Small intestine (tissue), 7 donors: ENCODE measurements around the gene TAP2. TPM values are rescaled to one million over a fixed set of nuclear protein-coding genes. Genes with fewer than 3 reads are reported as not detected.
"Not testable (repeated sequence)": the region's sequence is repeated elsewhere in the genome, so short reads cannot be mapped to it uniquely, and the experiment has no call there.

Experiments used
- DNase-seq, 2 donors: peaks; one replicate each; pipeline versions ENCODE4 v3.0.0 to v3.0.0-alpha.2; 2013
- FAIRE-seq: peaks from 2 replicates; lab custom pipeline; 2012; peaks lifted over from hg19 to GRCh38; lab: Jason Lieb, UNC
- H3K27ac ChIP-seq, 3 donors: one replicate each; pipeline ENCODE4 v1.5.1; 2013; ENCODE audit warnings: low read length in 2 of 3, mild to moderate bottlenecking in 2 of 3, control low read depth in 1 of 3, inconsistent platforms in 1 of 3, low read depth in 1 of 3, moderate library complexity in 1 of 3
- H3K27me3 ChIP-seq, 3 donors: one replicate each; pipeline ENCODE4 v1.6.1; 2013; ENCODE audit warnings: low read length in 3 of 3, inconsistent platforms in 1 of 3; ENCODE audit not compliant: control insufficient read depth in 3 of 3, insufficient read depth in 3 of 3
- H3K36me3 ChIP-seq, 3 donors: one replicate each; pipeline ENCODE4 v1.6.1; 2013; ENCODE audit warnings: low read length in 3 of 3, inconsistent platforms in 1 of 3, low read depth in 1 of 3, mild to moderate bottlenecking in 1 of 3, moderate library complexity in 1 of 3; ENCODE audit not compliant: control insufficient read depth in 3 of 3, insufficient read depth in 2 of 3
- H3K4me1 ChIP-seq, 3 donors: one replicate each; pipeline ENCODE4 v1.6.1; 2013; ENCODE audit warnings: low read length in 2 of 3, inconsistent platforms in 1 of 3, low read depth in 1 of 3, mild to moderate bottlenecking in 1 of 3, moderate library complexity in 1 of 3; ENCODE audit not compliant: control insufficient read depth in 3 of 3, insufficient read depth in 2 of 3
- H3K4me3 ChIP-seq, 3 donors: one replicate each; pipeline ENCODE4 v1.5.1; 2013; ENCODE audit warnings: low read length in 3 of 3, control low read depth in 1 of 3, inconsistent platforms in 1 of 3, low read depth in 1 of 3, mild to moderate bottlenecking in 1 of 3, moderate library complexity in 1 of 3
- H3K9me3 ChIP-seq, 2 donors: one replicate each; pipeline ENCODE4 v1.6.1; 2013; ENCODE audit warnings: low read depth in 1 of 2, low read length in 1 of 2; ENCODE audit not compliant: control insufficient read depth in 2 of 2, insufficient read depth in 1 of 2
- WGBS, 3 donors: extraction: QIAGEN DNeasy Blood & Tissue Kit; methylation state at CpG; one replicate each; pipeline ENCODE4 v1.1.7; 2013; 5-methylcytosine and 5-hydroxymethylcytosine counted together
- polyA plus RNA-seq, 4 donors: library from polyadenylated mRNA; stranded (reverse) in 3 of 4; unstranded in 1 of 4; fragments of 200-250 nt in 3 of 4; fragments of 120-200 nt in 1 of 4; gene quantifications; one replicate each; pipeline versions ENCODE4 v1.2.1 to v1.2.3, GENCODE V29; 2013
- donor health status: healthy with polysubstance abuse.
- donor health status: control.
- donor health status: control.
- donor health status: Bipolar disorder and iron deficiency.
- donor health status: healthy.

TAP2 gene
- polyA plus RNA-seq, 4 donors = 12.9 to 51.5 (median 20.8) TPM

DNA sequence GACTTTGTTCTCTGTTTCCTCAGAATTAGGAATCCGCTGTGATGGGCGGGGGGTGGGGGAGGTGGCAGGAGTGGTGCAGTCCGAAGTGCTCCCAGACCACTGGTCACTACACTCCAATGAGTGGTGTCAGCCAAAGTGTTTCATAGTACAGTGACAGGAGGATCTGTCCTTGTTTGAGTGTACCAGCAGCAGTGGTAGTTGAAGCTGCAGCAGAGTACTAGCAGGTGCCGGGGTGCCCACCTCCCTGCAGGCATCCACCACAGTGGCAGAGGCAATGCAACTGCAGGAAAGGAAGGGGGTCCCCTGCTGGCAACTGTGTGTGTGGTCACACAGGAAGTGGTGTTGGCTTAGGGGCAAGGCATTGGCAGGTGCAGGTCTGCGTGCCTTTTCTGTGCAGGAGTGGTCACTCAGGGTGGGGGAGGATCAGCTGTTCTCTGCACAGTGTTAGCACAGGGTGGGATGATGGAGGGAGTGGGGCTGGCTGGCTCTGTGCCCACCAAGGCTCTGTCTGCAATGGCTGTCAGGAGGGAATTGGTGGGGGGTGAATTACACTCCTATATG, 31.4 kb downstream of the TAP2 start:
- WGBS, 3 donors = 76 to 84% (median 80%) methylated on average over 5 of the region's 5 CpGs
- FAIRE-seq = no peak
- Histone ChIP-seq H3K4me3 (no peak overlapping the region), H3K27ac (no peak overlapping the region), H3K9me3 (no peaks in the 10 kb centered on the region), H3K36me3 (no peaks in the 10 kb centered on the region), H3K27me3 (peaks cover 0 to 6% (median 0%) of the 10 kb centered on the region in 3 donors), H3K4me1 (no peaks in the 10 kb centered on the region)
- no peak for DNase-seq

DNA sequence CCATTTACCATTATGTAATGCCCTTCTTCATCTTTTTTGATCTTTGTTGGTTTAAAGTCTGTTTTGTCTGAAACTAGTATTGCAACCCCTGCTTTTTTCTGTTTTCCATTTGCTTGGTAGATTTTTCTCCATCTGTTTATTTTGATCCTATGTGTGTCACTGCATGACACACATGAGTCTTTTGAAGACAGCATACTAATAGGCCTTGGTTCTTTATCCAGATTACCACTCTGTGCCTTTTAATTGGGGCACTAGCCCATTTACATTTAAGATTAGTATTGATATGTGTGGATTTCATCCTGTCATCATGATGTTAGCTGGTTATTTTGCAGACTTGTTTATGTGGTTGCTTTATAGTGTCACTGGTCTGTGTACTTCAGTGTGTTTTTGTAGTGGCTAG, 33.1 kb downstream of the TAP2 start:
- not testable (repeated sequence) for H3K4me1 ChIP-seq, H3K4me3 ChIP-seq, DNase-seq, H3K36me3 ChIP-seq, FAIRE-seq, H3K27me3 ChIP-seq, H3K27ac ChIP-seq, H3K9me3 ChIP-seq

DNA sequence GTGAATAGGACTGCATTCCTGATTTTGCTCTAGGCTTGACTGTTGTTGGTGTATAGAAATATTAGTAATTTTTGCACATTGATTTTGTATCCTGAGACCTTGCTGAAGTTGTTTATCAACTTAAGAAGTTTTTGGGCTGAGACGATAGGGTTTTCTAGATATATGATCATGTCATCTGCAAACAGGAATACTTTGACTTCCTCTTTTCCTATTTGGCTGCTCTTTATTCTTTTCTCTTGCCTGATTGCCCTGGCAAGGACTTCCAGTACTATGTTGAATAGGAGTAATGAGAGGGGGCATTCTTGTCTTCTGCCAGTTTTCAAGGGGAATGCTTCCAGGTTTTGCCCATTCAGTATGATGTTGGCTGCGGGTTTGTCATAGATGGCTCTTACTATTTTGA, 35.1 kb downstream of the TAP2 start:
- no peak for DNase-seq
- no peaks in the 10 kb centered on the region for H3K4me1 ChIP-seq
- peaks cover 0 to 16% (median 6%) of the 10 kb centered on the region in 3 donors for H3K27me3 ChIP-seq
- WGBS, 3 donors = 40 to 76% (median 63%) methylated on average over 2 of the region's 2 CpGs
- no peaks in the 10 kb centered on the region for H3K36me3 ChIP-seq
- no peak overlapping the region for H3K4me3 ChIP-seq
- peaks cover 0 to 5% of the 10 kb centered on the region in 2 donors for H3K9me3 ChIP-seq
- FAIRE-seq = no peak
- no peak overlapping the region for H3K27ac ChIP-seq

DNA sequence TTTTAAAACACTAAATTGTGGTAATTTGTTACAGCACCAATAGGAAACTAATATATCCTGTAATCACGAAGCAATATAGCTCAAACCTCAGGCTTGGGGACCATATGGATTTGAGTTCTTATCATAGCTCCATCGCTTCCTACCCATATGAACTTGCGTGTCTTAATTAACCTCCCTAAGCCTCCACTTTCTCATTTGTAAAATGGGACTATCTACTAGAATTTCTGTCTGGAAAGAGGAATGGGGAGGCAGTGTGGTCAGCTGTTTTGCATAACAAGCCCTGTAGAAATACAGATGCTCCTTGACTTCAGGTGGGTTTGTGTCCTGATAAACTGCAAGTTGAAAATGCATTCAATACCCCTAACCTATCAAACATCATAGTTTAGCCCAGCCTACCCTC, 38.8 kb downstream of the TAP2 start:
- 84 to 96% (median 88%) methylated on average over 3 of the region's 3 CpGs for WGBS, 3 donors
- no peaks in the 10 kb centered on the region for H3K36me3 ChIP-seq
- no peak for FAIRE-seq

DNA sequence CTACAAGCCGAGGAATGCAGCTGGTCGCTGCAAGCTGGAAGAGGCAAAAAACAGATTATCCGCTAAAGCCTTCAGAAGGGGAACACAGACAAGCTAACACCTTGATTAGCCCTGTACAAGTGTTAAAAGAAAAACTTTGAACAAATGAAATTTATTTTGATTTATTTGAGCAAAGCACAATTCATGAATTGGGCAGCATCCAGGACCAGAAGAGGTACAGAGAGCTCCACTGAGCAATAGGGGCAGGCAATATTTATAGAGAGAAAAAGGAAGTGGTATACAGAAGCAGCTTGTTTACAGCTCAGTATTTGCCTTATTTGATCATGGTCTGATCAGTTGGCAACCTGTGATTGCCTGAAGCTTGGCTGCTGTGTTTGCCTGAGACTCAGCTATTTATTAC, 39.4 kb downstream of the TAP2 start:
- Histone ChIP-seq H3K27me3 (peaks cover 0 to 36% (median 7%) of the 10 kb centered on the region in 3 donors), H3K36me3 (no peaks in the 10 kb centered on the region), H3K4me3 (no peak overlapping the region), H3K4me1 (no peaks in the 10 kb centered on the region), H3K9me3 (peaks cover 0 to 5% of the 10 kb centered on the region in 2 donors), H3K27ac (no peak overlapping the region)
- DNase-seq (no peak), FAIRE-seq (no peak)
- 90 to 97% (median 92%) methylated on average over 3 of the region's 3 CpGs for WGBS, 3 donors

More for the DNA sequence above, 38.8 kb downstream of the TAP2 start:
- H3K27ac ChIP-seq = no peak overlapping the region
- H3K4me1 ChIP-seq = no peaks in the 10 kb centered on the region
- no peak overlapping the region for H3K4me3 ChIP-seq
- peaks cover 0 to 5% of the 10 kb centered on the region in 2 donors for H3K9me3 ChIP-seq
- no peak for DNase-seq
- peaks cover 0 to 33% (median 6%) of the 10 kb centered on the region in 3 donors for H3K27me3 ChIP-seq

DNA sequence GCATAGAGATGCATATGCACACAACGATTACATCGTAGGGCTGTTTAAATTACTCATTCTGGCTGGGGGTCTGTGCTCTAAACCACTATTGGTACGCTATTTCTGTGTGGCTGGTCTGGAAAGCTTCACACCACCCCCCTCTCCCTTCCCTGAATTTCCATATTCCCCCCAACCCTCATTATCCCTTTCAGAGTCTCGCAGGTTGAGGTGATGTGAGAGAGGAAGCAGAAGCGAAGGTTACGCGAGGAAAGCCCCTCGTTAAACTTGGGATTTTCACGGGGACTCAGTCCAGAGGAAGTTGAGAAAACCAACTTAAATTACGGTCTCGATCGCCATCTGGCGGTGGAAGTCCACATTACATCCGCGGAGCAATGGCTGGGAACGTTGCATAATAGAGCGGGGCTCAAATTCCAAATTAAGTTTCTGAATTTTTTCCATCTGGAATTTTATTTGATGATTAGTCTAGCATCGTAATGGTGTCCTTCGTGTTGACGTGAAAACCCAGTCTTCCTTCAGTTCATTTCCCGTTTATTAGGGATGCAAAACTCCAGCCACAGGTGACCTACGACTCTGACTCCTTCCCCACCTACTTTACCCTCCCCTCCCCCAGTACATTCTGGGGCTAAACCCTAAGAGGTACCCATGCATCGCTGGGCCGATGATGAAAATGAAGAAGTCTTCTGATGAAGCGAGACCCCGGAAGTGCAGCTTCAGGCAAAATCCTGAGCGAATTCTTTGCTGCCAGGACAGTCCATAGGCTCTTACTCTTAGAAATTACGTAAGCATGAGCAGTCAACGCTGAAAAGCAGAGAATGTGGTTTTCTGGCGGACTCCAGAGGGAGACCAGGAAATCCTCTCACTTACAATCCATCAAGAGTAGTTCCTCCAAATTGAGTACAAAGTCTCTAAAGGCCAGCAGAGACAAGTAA, 41.4 kb downstream of the TAP2 start:
- Histone ChIP-seq H3K4me3 (no peak overlapping the region), H3K27me3 (peaks cover 0 to 41% (median 8%) of the 10 kb centered on the region in 3 donors), H3K4me1 (no peaks in the 10 kb centered on the region), H3K36me3 (no peaks in the 10 kb centered on the region), H3K9me3 (peaks cover 0 to 5% of the 10 kb centered on the region in 2 donors), H3K27ac (no peak overlapping the region)
- DNase-seq = peak; percentile 61 to 79
- WGBS, 3 donors = 8 to 11% (median 9%) methylated on average over 30 of the region's 30 CpGs
- no peak for FAIRE-seq

DNA sequence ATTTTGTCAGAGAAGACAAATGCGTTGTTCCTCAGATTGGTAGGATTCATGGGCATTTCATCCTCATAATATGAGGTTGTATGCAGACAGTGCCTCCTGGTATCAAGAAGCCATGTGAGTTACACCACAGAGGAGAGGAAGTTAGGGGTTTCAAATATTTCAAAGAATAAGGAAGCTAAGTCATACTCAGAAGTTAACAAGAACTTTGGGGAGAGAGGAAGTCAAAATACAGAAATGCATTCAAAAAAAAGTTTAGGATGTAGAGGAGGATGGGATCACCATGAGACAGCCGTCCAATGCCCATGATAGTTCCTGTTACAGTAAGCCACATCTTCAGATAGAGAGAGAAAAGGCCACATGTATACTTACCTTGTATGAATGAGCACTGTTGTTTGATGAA, 44.0 kb downstream of the TAP2 start:
- Histone ChIP-seq H3K9me3 (peaks cover 0 to 5% of the 10 kb centered on the region in 2 donors), H3K27ac (no peak overlapping the region), H3K36me3 (no peaks in the 10 kb centered on the region), H3K4me1 (no peaks in the 10 kb centered on the region), H3K27me3 (peaks cover 0 to 43% (median 9%) of the 10 kb centered on the region in 3 donors), H3K4me3 (no peak overlapping the region)
- DNase-seq (no peak), FAIRE-seq (no peak)
- WGBS, 3 donors = 44 to 81% (median 68%) methylated on average over 2 of the region's 2 CpGs

DNA sequence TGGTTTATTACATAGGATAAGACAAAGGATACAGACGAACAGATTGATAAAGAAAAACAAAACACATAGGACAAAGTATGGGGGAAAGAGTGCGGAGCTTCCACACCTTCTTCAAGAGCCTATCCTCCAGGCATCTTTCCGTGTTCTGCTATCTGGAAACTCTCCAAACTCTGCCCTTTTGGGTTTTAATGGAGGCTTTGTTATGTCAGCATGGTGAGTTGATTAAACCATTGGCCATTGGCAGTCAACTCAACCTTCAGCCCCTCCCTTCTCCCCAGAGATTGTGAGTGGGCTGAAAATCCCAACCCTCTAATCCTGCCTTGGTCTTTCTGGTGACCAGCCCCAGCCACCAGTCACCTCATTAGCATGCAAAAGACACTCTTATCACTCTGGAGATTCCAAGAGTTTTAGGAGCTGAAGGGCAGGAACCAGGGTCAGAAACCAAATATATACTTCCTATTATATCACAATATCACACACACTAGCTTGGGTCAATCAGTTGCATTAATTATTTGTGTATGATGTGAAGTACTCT, 45.6 kb downstream of the TAP2 start:
- Histone ChIP-seq H3K4me1 (no peaks in the 10 kb centered on the region), H3K27ac (no peak overlapping the region), H3K9me3 (no peaks in the 10 kb centered on the region), H3K27me3 (peaks cover 0 to 36% (median 7%) of the 10 kb centered on the region in 3 donors), H3K36me3 (no peaks in the 10 kb centered on the region), H3K4me3 (no peak overlapping the region)
- FAIRE-seq (no peak), DNase-seq (no peak)
- 55 to 70% (median 64%) methylated on average over 3 of the region's 3 CpGs for WGBS, 3 donors
